Astrocyte (in vitro differentiated cells and primary cell): ENCODE measurements around the gene BCL2. TPM values are rescaled to one million over a fixed set of nuclear protein-coding genes. Genes with fewer than 3 reads are reported as not detected.

Experiments used
- DNase-seq: peaks from one replicate; pipeline ENCODE4 v3.0.0-alpha.2; 2010; ENCODE audit warnings: low read depth
- FAIRE-seq: peaks from 2 replicates; lab custom pipeline; 2011; peaks lifted over from hg19 to GRCh38; lab: Jason Lieb, UNC
- H2AFZ ChIP-seq: 2 replicates; pipeline ENCODE4 v1.6.0; 2012; ENCODE audit warnings: low read depth, low read length, inconsistent platforms
- H3K27ac ChIP-seq: 2 replicates; pipeline ENCODE4 v1.5.1; 2011; ENCODE audit warnings: low read depth, low read length, inconsistent platforms
- H3K27me3 ChIP-seq: 2 replicates; pipeline ENCODE4 v1.6.0; 2011; ENCODE audit warnings: low read length, inconsistent platforms; ENCODE audit not compliant: insufficient read depth
- H3K36me3 ChIP-seq: 2 replicates; pipeline ENCODE4 v1.5.1; 2011; ENCODE audit warnings: low read length, inconsistent platforms; ENCODE audit not compliant: insufficient read depth
- H3K4me1 ChIP-seq: 2 replicates; pipeline ENCODE4 v1.5.1; 2011; ENCODE audit warnings: low read length, inconsistent platforms; ENCODE audit not compliant: insufficient read depth
- H3K4me2 ChIP-seq: 2 replicates; pipeline ENCODE4 v1.6.0; 2012; ENCODE audit warnings: low read length, inconsistent platforms
- H3K4me3 ChIP-seq: 2 replicates; pipeline ENCODE4 v1.5.1; 2011; ENCODE audit warnings: low read depth, mild to moderate bottlenecking, low read length, inconsistent platforms; ENCODE audit not compliant: insufficient read depth
- H3K79me2 ChIP-seq: 2 replicates; pipeline ENCODE4 v1.6.0; 2012; ENCODE audit warnings: mild to moderate bottlenecking, low read length, inconsistent platforms; ENCODE audit not compliant: insufficient read depth
- H3K9ac ChIP-seq: 2 replicates; pipeline ENCODE4 v1.6.0; 2012; ENCODE audit warnings: mild to moderate bottlenecking, low read length, inconsistent platforms
- H3K9me3 ChIP-seq: 2 replicates; pipeline ENCODE4 v1.5.1; 2012; ENCODE audit warnings: low read depth, mild to moderate bottlenecking, low read length, inconsistent platforms; ENCODE audit not compliant: insufficient read depth
- H4K20me1 ChIP-seq: 2 replicates; pipeline ENCODE4 v1.6.0; 2012; ENCODE audit warnings: low read length, inconsistent platforms; ENCODE audit not compliant: insufficient read depth
- H3K27ac Mint-ChIP-seq: one replicate; pipeline ENCODE4 v1.8.0; 2021; ENCODE audit warnings: mild to moderate bottlenecking, mixed read lengths; ENCODE audit not compliant: unreplicated experiment
- H3K27me3 Mint-ChIP-seq: one replicate; pipeline ENCODE4 v1.8.0; 2021; ENCODE audit warnings: low read depth, mixed read lengths; ENCODE audit not compliant: unreplicated experiment
- H3K36me3 Mint-ChIP-seq: one replicate; pipeline ENCODE4 v1.8.0; 2021; ENCODE audit warnings: low read depth, mixed read lengths; ENCODE audit not compliant: unreplicated experiment
- H3K4me1 Mint-ChIP-seq: one replicate; pipeline ENCODE4 v1.8.0; 2021; ENCODE audit warnings: low read depth, mixed read lengths; ENCODE audit not compliant: unreplicated experiment
- H3K4me3 Mint-ChIP-seq: one replicate; pipeline ENCODE4 v1.8.0; 2021; ENCODE audit warnings: mild to moderate bottlenecking, moderate library complexity, mixed read lengths; ENCODE audit not compliant: unreplicated experiment
- H3K9me3 Mint-ChIP-seq: one replicate; pipeline ENCODE4 v1.8.0; 2021; ENCODE audit warnings: mild to moderate bottlenecking, mixed read lengths; ENCODE audit not compliant: unreplicated experiment
- EZH2 ChIP-seq: IDR thresholded peaks from 2 replicates; pipeline ENCODE4 v1.6.1; 2012; ENCODE audit warnings: mild to moderate bottlenecking, low read length, inconsistent platforms; ENCODE audit not compliant: insufficient read depth
- total RNA-seq: library from RNA; stranded (reverse); gene quantifications from 2 replicates; pipeline ENCODE4 v1.2.1, GENCODE V29; 2021
- TF ChIP-seq, protein P1 (sequence below): IDR thresholded peaks from 2 replicates; pipeline ENCODE4 v1.5.1; 2011; ENCODE audit warnings: low read depth, mild to moderate bottlenecking, inconsistent platforms, low read length, moderate library complexity; ENCODE audit not compliant: insufficient read depth

Gene BCL2
- total RNA-seq, 1 donor from 2014 or later = 1.7 TPM

DNA sequence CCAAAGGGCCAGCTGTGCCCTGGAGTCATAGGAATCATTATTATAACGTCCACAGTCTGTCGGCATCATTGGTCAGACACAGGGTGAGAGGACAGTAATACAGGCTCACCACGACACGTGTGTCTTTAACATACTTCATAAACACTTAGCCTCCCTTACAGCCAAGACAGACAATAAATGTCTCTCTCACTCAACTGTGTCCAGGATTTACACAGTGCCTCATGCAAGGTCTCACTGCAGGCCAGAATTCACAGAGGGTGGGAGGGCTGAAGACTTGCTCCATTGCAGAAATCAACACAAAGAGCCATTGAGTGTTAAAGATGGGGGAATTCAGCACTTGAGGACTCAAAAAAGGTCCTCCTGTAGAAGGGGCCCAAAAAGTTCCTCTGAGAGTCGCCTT, 210.5 kb downstream of the BCL2 start:
- H3K27ac ChIP-seq = no peak overlapping the region
- no peaks in the 10 kb centered on the region for H3K36me3 ChIP-seq
- FAIRE-seq = no peak
- H4K20me1 ChIP-seq = no peaks in the 10 kb centered on the region
- no peak overlapping the region for H3K4me3 ChIP-seq
- TF ChIP-seq, protein P1, sequence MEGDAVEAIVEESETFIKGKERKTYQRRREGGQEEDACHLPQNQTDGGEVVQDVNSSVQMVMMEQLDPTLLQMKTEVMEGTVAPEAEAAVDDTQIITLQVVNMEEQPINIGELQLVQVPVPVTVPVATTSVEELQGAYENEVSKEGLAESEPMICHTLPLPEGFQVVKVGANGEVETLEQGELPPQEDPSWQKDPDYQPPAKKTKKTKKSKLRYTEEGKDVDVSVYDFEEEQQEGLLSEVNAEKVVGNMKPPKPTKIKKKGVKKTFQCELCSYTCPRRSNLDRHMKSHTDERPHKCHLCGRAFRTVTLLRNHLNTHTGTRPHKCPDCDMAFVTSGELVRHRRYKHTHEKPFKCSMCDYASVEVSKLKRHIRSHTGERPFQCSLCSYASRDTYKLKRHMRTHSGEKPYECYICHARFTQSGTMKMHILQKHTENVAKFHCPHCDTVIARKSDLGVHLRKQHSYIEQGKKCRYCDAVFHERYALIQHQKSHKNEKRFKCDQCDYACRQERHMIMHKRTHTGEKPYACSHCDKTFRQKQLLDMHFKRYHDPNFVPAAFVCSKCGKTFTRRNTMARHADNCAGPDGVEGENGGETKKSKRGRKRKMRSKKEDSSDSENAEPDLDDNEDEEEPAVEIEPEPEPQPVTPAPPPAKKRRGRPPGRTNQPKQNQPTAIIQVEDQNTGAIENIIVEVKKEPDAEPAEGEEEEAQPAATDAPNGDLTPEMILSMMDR = no peak
- no peak for TF ChIP-seq EZH2
- no peak overlapping the region for H3K4me2 ChIP-seq
- H3K4me1 ChIP-seq = no peaks in the 10 kb centered on the region
- H2AFZ ChIP-seq = no peak overlapping the region
- H3K27me3 Mint-ChIP-seq = peaks cover 10% of the 10 kb centered on the region
- H3K4me3 Mint-ChIP-seq = no peak overlapping the region
- H3K27me3 ChIP-seq = peaks cover 2% of the 10 kb centered on the region
- peaks cover 8% of the 10 kb centered on the region for H3K4me1 Mint-ChIP-seq
- no peaks in the 10 kb centered on the region for H3K9me3 ChIP-seq
- peaks cover 4% of the 10 kb centered on the region for H3K36me3 Mint-ChIP-seq
- H3K79me2 ChIP-seq = no peaks in the 10 kb centered on the region
- H3K27ac Mint-ChIP-seq = no peak overlapping the region
- no peak overlapping the region for H3K9ac ChIP-seq
- no peak for DNase-seq
- peaks cover 12% of the 10 kb centered on the region for H3K9me3 Mint-ChIP-seq

DNA sequence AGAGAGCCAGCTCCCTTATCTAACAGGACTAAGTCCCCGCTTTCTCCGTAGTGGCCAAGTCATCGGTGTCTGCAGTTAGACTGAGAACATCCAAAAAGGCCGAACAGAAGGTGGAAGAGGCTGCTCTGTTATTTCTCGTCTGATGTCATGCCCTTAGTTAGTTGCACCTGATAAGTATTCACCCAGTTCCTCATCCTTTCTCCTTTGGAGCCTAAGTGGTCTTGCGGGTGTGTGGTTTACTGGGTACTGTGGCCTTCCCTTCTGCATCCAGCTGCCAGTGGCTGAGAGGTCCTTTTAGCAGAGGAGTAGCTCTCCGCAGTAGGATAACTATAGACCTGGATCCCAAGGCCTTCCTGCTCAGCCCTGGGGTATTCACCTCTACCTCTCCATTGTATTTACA, 211.6 kb downstream of the BCL2 start:
- H3K36me3 ChIP-seq = no peaks in the 10 kb centered on the region
- H3K27me3 ChIP-seq = peaks cover 2% of the 10 kb centered on the region
- no peak overlapping the region for H3K9ac ChIP-seq
- H3K4me1 ChIP-seq = no peaks in the 10 kb centered on the region
- H4K20me1 ChIP-seq = no peaks in the 10 kb centered on the region
- H3K4me2 ChIP-seq = no peak overlapping the region
- FAIRE-seq (no peak), DNase-seq (no peak)
- no peak overlapping the region for H3K27ac ChIP-seq
- H3K79me2 ChIP-seq = no peaks in the 10 kb centered on the region
- Mint-ChIP-seq H3K9me3 (peaks cover 12% of the 10 kb centered on the region), H3K4me3 (no peak overlapping the region), H3K4me1 (peaks cover 8% of the 10 kb centered on the region), H3K36me3 (peaks cover 4% of the 10 kb centered on the region), H3K27ac (no peak overlapping the region), H3K27me3 (peaks cover 10% of the 10 kb centered on the region)
- no peak overlapping the region for H2AFZ ChIP-seq
- no peak overlapping the region for H3K4me3 ChIP-seq
- no peaks in the 10 kb centered on the region for H3K9me3 ChIP-seq
- TF ChIP-seq EZH2 = no peak
- TF ChIP-seq, protein P1 = no peak

DNA sequence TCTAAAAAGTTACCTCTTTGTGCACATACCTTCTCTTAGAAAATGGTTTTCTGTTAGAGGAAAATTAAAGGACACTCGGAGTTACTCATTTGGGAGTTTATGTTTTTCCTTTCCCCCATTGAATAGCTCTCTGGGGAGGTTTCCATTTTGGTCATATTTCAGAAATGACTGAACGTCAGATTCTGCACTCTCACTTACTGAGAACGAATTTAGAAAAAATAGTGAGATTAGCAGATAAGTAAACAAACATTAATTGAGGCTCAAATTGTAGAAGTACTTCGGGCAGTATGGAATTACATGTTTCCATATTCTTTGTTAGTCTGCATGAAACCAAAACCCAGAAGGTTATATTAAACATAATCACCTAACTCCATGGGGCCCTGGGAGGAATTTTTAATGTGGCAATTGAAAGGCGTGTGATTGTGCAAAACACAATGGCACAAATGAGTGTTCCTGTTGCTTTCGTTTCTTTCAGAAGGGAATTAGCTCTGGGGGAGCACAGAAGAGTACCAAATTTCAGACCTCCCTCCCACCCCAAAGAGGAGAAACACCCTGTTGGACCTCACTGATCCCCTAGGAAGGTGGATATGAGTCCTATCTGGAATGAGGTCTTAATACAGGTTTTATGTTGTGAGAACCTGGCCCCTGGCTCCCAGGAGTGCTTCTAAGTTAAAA, 212.3 kb downstream of the BCL2 start:
- H3K9me3 ChIP-seq = no peaks in the 10 kb centered on the region
- no peaks in the 10 kb centered on the region for H4K20me1 ChIP-seq
- Mint-ChIP-seq H3K36me3 (peaks cover 4% of the 10 kb centered on the region), H3K27ac (no peak overlapping the region), H3K4me3 (no peak overlapping the region), H3K27me3 (peaks cover 10% of the 10 kb centered on the region), H3K4me1 (peaks cover 5% of the 10 kb centered on the region), H3K9me3 (peaks cover 12% of the 10 kb centered on the region)
- FAIRE-seq = no peak
- no peak overlapping the region for H3K4me2 ChIP-seq
- no peaks in the 10 kb centered on the region for H3K79me2 ChIP-seq
- no peak overlapping the region for H2AFZ ChIP-seq
- no peak for TF ChIP-seq EZH2
- TF ChIP-seq, protein P1 = no peak
- DNase-seq = no peak
- no peak overlapping the region for H3K27ac ChIP-seq
- H3K36me3 ChIP-seq = no peaks in the 10 kb centered on the region
- no peak overlapping the region for H3K9ac ChIP-seq
- no peaks in the 10 kb centered on the region for H3K4me1 ChIP-seq
- peaks cover 2% of the 10 kb centered on the region for H3K27me3 ChIP-seq
- H3K4me3 ChIP-seq = no peak overlapping the region
